ENCODE results near the gene ZNF45. TPM values are rescaled to one million over a fixed set of nuclear protein-coding genes. Genes with fewer than 3 reads are reported as not detected.

ZNF45 gene
- total RNA-seq: 24.6 TPM

DNA sequence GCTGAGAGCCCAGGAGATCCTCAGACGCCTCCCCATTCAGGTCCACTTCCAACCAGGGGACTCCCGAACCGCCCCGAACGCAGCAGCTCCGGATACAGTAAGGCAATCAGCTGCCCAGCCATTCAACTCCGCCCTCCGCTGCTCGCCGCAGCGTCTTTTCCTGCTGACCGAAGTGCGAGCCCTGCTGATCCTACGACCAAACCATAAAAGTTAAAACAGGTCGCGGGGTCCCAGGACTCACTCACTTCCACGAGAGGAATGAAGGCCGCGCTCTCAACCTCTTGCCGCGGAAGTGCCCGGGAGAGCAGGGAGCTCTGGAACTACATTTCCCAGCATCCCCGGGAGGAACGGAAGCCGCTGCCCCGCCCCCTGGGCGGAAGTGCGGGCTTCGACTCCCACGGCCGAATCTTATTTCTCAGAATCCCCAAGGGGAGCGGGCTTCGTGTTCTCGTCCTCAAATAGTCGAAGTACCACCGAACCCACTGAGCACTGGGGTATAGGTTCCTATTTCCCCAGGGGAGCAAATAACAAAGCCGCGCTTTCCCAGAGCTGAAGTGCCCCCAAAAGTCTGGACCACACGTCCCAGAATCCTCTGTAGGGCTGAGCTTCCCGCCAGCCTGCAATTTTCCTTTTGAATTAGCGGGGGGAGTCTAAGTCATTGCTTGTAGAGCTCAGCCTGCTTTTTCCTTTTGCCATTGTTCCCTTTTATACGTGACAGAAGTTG, at the start of gene ZNF45:
Gene ZNF45 (minus strand): TSS at position 298 of the 724 bp plus-strand sequence. CDS start 13,097 bp downstream, outside the sequence.

DNA sequence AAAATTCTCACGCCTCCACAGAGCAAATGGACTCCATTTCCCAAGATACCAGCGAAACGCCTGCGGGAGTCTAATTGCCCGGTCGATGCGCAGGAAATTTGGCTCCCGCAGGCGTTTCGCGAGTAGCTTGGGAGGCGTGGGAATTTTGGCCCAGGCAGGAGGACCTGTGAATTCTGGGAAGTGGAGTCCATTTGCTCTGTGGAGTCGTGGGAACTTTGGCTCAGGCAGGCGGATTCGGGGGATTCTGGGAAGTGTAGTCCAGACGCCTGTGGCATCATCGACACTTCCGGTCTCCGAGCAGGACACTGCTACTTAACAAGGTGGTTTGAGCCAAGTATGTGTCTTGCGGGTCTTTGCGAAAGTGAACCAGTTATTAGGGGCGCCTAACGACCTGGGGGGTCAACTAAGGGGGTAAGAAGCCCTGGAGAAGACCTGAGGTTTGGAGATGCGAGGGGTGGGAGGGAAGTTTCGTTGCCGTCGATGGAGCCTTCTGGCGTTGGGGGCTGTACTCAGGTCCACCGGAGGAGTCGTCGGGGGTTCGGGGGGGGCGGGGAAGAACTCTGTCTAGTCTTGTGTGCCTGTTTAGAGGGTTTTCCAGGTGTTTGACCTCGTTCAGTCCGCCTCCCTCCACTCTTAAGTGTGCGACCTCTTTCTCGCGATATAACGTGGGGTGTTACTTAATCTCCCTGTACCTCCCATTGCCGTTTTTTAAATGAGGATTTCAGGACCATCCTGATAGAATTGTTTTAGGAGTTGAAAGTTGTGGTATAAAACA, 49.0 kb upstream of the ZNF45 start, which contains the start of gene ZNF155:
Gene ZNF155 (plus strand): TSS at position 277 of the 775 bp plus-strand sequence. CDS start 4,356 bp downstream, outside the sequence.

DNA sequence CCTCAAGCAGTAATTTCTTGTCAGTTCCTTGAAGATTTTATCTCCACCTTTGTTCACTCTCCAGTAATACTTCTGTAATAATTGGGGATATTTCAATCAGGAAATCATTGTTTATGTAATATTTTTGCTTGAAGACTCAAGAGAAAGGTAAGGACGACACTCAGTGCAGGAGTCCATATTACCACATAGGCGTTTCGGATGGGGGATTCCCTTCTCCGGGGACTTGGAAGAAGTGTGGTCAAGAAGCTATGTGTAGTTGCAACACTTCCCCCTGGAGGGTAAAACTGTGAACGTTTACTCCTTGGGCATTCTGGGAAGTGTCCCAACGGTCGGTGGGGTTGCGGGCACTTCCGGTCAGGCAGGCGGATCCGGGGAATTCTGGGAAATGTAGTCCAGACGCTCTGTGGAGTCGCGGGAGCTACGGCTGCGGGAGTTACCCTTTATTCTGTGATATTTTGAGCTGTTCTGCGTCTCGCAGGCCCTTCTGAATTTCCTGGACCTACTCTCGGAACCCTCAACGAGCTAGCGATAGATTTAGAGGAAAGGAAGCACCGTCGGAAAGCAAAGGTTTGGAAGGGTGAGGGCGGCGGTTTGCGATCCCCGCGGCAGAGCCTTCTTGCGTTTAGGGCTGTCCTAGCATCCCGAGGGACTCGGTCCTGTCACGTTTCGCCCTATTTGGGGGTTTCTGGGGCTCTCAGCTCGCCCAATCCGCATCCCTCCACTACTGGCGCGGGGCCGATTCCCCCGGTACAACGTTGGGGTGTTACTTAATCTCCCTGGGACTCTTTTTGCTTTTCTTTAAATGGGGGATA, 16.0 kb upstream of the ZNF45 start, which contains the start of gene ZNF221:
Gene ZNF221 (plus strand): TSS at position 395 of the 812 bp plus-strand sequence. CDS start 11,499 bp downstream, outside the sequence.

DNA sequence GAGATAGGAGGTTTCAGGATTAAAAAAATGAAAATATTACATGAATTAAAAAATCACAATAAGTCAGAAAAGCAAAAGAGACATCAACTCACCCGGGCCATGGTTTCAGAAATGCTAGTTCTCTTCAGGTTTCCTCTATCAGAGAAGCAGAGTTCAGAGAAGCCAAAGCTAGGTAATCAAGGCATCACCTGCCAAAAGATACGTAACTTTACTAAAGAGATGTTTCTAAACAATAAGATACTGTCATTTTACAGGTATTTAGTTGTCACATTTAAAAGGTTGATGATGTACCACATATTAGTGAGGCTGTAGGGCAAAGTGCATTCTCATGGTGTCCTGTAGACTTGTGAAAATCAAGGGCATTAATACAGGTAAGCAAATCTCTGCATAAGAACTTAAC, 51.2 kb downstream of the ZNF45 start, which contains the start of gene ZNF404:
Gene ZNF404 (minus strand): TSS at position 101 of the 400 bp plus-strand sequence.

Other genes starting within 250 kb of the ZNF45 start
- gene IRGC, start 219.2 kb downstream of the ZNF45 start, total RNA-seq: not detected
- gene SMG9, start 180.3 kb downstream of the ZNF45 start, total RNA-seq: 21.7 TPM
- 2.1 TPM for gene KCNN4, start 154.3 kb downstream of the ZNF45 start, total RNA-seq
- 2.6 TPM for gene LYPD5, start 132.8 kb downstream of the ZNF45 start, total RNA-seq
- 51.4 TPM for gene ZNF283, start 108.0 kb downstream of the ZNF45 start, total RNA-seq
- gene ZNF404, start 51.3 kb downstream of the ZNF45 start, total RNA-seq: 8.0 TPM
- 34.8 TPM for gene ZNF221, start 15.9 kb upstream of the ZNF45 start, total RNA-seq
- 17.4 TPM for gene ZNF155, start 48.9 kb upstream of the ZNF45 start, total RNA-seq
- 12.8 TPM for gene ZNF230, start 67.7 kb upstream of the ZNF45 start, total RNA-seq
- 15.3 TPM for gene ZNF222, start 90.1 kb upstream of the ZNF45 start, total RNA-seq
- gene ZNF223, start 116.8 kb upstream of the ZNF45 start, total RNA-seq: 15.2 TPM
- gene ZNF284, start 136.9 kb upstream of the ZNF45 start, total RNA-seq: 7.1 TPM
- 59.2 TPM for gene ZNF224, start 159.1 kb upstream of the ZNF45 start, total RNA-seq
- gene ZNF225, start 178.1 kb upstream of the ZNF45 start, total RNA-seq: 12.0 TPM
- gene ZNF234, start 206.3 kb upstream of the ZNF45 start, total RNA-seq: 26.9 TPM
- gene ZNF226, start 229.8 kb upstream of the ZNF45 start, total RNA-seq: 56.9 TPM